Embryonic facial prominence (tissue), 1 donor: ENCODE results near the gene UQCRQ.

ENCODE experiments used
- DNase-seq: peaks from one replicate; pipeline ENCODE4 v3.0.0-alpha.2; 2016; ENCODE audit errors: extremely low spot score

Gene UQCRQ

DNA sequence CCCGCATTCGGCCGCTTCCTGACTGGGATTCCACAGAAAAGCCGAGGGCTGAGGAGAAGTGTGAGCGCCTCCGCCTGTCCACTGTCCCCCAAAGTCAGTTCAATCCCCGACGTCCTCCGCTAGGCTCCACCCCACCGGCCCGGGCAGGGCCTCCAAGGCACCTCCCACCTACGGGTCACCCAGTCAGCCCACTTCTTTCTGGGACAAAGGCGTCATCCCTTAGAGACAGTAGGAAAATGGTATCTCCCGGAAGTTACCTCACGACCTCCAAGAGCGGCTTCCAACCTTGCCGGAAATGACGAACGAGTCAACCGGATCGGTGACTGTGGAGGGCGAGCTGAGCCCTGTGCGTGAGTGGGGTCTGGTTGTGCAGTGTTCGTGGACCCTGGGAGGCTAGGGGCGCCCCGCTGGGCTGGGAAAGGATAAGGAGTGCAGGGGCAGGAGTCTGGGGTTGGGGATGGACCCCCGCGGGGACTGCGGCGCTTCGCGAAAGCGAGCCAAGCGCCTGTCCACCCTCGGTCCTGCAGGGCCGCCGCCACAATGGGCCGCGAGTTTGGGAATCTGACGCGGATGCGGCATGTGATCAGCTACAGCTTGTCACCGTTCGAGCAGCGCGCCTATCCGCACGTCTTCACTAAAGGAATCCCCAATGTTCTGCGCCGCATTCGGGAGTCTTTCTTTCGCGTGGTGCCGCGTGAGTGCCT is at the start of gene UQCRQ, which contains the start of gene GDF9:
Gene UQCRQ, plus strand, starts transcription at position 301 of the 704 bp plus-strand sequence. Its CDS starts 240 bp downstream, at position 541.
Gene GDF9, minus strand, starts transcription at position 128 of the 704 bp plus-strand sequence. CDS start 1,936 bp downstream, outside the sequence.
- DNase-seq: peak; percentile 98

DNA sequence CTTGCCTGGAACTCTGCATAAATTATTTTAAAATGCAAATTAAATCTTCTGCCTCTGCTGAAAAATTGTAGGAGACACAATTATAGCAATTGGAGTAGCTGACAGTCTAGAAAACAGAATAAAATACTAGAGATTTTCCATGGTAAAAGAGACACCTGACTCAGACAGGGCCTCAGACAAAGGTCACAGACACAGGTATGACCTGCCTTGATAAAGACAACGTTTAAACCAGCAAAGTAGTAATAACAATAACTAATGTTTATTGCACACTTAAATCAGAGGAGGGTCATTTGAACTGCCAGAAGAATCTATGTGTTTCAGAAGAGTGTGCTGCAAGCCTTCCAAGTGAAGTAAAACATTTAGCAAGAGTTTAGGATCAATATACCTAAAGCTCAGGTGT is 49.4 kb upstream of the UQCRQ start:
- DNase-seq: no peak

DNA sequence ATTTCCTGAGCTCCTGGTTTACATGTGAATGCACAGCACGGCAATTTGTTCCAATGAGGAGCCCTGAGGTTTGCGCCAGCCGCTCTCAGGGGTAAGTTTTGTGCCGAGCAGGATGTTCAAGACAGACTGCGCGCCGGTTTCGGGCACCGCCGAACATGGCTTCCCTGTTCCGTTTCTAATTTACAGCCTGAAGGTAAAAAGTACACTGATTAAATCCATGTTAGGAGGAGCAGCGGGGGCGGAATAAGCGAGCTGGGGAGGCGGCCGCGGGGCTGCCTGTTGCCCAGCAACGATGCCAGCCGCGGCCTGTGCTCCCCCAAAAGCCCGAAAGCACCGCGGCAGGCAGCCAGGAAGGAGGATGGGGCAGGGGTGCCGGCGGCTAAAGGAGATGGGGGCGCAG is 47.0 kb upstream of the UQCRQ start:
- no peak for DNase-seq

DNA sequence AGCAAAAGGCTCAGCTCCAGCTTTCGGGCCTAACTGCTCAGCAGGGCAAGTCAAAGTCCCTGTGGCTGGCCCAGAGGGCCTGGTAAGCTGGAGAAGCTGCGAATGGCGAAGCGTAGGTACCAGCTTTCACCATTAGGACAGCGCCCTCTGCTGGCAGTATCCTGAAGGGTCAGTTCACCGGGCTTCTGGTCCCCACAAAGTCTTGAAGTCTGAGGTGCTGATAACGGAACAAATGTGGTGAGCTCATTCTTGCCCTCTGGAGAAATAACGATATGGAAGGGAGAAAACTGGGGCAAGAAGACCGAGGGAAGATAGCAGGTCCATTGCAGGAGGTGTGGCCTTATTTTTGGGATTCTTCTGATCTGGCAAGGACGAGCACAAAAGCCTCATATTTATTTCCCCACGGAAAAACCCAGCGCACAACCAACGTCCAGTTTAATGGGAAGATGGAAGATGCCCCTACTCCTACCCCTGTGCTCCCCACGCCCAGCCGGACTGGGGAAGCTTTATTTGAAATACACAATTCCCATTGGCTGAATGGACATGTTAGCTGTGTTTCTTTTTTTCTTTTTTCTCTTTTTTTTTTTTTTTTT is 46.2 kb upstream of the UQCRQ start:
- DNase-seq: peak; percentile 57

DNA sequence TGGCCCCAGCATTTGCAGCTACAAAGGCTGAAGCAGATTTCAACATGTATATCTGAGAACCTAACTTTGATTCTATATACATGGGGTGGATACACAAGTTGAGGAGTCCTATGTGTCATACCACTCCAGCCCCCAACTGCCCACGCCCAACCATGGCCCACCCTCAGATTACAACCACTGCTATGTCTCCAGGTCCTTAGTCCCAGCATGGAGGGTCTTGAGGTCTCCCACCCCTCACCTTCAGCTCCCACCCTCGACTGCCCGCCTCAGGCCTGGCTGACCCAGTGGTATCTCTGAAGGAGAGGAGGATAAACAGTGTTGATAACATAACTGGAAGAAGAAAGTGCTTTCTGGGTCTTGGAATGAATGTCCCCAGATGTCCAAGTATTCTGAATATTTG is 45.1 kb upstream of the UQCRQ start:
- no peak for DNase-seq

DNA sequence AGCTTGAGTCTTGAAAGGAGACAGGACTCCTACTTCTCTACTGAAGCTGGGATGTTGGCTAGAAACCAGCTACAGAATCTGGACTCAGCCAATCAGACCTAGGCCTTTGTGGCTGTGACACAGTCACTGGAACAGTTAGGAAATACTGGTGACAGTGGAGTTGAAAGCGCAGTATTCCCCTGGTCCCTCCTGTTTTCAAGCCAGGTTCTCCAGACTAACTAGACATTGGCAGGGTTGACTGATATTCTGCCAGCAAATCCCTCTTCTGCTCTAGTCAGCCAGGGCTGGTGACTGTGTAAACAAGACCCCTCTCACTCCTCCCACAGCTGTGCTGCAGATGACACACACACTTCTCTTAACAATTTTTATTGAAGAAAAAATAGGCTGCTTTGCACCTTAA is 44.7 kb upstream of the UQCRQ start:
- DNase-seq: no peak

DNA sequence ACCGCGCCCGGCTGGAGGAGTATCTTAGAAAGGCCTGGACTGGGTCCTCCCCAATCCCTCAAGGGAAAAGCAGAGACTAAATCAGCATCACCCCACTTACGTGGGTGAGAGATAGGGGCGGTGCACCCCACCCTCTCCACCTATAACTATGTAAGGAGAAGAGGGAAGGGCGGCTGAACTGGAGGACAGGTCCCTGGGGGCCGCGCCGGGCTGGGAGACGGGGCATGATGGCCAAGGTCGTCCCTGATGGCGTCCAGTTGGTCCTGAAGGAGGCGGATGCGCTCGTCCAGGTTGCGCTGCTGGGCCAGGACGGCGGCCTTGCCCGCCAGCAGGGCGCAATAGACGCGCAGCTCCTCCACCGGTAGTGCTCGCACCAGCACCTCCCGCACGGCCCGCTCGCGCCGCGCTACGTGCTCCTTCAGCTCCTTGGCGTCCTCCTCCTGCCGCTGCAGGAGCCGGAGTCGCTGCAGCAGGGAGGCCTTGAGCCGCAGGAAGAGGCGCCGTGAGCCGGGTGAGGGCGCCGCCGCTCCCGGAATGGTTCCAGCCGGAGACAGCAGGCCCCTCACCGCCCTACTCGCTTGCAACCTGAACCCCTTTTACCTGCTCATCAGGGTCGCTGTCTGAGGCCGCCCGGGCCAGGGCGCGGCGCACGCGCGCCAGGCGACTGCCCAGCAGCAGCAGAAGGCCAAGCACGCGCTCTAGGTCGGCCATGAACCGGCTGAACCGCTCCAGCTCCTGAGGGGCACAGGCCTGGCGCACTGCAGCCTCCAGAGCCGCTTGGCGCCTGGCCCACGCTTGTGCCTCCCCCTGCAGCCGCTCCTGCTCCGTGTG is 43.6 kb upstream of the UQCRQ start:
- no peak for DNase-seq

DNA sequence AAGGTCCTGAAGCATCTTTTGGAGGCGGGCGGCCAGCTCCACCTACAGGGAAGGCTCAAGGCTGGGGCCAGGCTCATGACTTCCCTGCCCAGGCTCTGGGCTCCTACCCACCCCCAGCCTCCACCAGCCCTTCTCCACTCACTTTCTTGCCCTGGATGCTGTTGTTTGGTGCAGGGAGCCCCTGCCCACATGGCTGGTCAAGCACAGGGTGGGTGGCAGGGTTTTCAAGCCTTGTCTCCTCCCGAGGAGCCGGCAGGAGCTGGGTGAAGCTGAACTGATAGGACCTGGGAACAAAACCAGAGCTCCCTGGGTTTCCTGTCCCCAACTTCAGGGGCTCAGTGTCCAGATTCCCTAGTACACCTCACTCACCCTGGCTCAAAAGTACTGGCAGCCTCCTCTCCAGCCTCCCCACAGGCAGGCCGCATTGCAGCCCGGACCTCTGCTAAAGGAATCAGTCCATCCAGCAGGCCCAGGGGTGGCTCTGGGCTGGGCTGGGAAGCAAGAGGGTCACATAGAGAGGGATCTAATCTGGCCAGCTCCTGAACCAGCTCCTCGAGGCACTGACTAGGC is 42.9 kb upstream of the UQCRQ start:
- DNase-seq: no peak

DNA sequence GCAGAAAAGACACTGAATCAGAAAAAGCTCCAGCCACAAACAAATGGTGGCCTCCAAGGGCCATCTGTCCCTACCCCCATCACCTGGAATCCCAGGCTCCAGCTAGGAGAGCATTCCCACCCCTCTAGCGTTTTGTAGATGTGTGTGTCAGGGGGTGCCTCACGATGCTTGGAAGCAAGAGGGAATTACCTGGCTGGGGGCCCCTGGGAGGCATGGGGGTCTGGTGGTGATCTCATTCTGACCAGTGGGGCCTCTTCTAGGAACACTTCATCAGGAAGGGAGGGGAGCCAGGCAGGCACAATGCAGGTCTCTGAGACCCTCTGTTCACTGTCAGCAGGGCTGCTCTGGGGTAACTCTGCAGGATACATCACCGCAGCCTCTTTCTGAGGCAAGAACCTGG is 42.0 kb upstream of the UQCRQ start:
- no peak for DNase-seq

DNA sequence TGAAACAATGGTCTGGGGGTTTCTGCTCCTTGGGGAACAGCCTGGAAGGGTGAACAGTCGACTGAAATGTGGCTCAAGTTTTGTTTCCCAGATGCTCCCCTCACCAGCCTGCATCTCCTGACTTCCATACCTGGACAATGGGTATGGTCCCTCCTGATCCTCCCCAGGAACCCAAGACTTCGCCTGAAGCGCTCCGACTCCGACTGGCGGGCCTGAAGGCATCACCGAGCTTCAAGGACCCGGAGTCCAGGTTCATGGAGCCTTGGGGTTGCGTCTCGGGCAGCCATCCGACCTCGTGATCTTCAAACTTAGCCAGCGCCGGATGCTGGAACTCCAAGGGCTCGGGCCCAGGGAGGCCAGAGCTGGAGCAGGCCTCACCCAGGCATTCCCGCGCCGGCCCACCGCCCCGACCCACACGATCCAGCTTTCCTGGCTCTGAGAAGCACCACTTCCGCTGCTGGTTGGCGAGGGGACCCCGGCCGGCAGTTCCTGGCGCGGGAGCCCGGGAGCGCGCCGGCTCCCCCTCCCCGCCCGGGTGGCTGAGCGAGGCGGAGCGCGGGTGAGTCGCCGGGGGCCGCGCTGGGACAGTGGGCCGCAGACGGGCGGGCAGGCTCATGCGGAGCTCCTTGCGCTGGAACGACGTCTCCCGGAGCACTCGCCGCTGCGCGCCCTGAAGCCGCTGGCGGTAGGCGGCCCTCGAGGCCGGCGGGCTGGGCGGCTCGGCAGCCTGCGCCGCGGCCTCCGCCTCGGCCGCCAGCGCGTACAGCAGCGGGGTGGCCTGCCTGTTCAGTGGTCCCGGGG is 41.2 kb upstream of the UQCRQ start:
- no peak for DNase-seq

DNA sequence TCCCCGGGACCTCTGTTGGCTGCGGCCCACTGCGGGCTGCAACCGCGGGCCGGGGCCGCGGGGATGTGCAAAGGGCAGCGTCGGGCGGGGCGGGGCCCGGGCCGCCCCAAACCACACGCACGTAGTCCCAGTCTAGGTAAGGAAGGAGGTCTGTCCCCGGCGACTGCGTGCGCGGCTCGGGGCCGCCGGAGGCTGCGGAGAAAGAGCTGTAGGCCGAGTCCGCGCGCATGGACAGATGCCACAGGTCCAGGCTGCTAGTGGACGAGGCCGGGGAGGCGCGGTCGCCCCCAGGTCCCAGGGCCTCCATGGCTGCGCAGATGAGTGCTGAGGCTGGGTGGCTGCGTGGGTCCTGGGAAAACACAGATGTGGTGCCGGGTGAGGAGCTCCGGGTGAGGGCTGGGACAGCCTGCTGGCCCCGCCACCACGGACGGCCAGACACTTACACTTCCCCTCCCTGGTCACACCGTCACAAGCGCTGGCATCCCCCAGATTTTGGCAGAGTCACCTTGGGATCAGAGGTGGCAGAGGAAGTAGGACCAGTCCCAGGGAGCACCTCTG is 40.5 kb upstream of the UQCRQ start:
- DNase-seq: no peak

DNA sequence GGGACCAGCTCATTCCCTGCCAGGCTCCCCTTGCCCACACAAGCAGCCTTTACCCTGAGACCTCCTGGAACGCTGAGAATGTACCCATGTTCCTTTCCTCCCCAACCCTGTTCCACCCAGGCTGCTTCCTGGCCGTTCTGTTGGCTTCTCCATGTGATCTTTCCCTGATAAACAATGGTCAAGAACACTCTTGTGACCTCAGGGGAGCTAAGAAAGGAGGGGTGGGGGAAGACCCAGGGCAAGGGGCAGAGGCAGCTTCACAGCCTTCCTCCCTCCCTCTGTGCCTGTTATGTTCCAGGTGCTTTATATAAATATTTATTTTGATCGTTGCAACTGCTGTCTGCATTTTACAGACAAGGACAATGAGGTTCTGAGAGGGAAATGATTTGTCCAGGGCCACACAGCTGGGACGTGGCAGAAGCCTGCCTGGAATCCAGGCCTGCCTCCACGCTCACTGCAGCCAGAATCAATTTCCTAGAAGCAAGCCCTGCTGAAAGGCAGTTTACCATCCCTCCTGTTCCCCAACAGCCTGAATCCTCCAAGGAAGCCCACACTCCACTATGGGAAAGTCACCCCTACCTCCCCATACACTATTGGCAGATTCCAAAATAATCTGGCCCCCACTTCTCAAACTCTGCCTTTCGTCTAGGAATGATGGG is 39.9 kb upstream of the UQCRQ start:
- no peak for DNase-seq

DNA sequence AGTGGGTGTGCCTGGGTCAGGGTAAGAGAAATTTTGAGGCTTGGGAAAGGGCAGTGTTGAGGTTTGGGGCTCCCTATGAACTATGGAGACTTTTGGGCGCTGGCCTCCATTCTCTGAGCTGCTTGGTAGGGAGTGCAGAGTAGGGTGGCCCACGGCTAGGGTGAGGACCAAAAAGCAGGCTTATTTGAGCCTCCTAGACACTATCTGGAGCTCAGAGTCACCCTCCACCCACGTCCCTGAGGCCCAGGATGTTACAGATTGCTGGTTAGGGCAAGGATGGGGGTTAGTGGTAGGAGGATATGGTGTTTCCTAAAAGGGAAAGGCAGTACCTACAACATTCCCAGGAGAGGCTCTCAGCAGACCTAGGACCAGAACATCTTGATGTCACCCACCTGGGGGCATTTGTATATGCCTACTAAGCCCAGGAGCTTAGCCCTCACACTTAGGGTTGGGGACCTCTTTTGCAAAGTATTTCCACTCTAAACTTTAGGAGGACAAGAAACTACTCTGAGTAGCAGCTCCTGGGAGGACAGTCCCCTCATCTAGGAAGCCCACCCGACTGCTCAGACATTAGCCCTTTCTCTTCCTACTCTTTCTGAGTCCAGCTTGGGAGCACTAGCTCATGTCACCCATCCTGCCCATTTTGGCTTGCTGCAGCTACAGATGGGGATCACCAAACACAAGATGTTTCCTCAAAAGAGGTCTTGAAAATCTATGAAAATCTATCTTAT is 38.3 kb upstream of the UQCRQ start:
- DNase-seq: no peak

DNA sequence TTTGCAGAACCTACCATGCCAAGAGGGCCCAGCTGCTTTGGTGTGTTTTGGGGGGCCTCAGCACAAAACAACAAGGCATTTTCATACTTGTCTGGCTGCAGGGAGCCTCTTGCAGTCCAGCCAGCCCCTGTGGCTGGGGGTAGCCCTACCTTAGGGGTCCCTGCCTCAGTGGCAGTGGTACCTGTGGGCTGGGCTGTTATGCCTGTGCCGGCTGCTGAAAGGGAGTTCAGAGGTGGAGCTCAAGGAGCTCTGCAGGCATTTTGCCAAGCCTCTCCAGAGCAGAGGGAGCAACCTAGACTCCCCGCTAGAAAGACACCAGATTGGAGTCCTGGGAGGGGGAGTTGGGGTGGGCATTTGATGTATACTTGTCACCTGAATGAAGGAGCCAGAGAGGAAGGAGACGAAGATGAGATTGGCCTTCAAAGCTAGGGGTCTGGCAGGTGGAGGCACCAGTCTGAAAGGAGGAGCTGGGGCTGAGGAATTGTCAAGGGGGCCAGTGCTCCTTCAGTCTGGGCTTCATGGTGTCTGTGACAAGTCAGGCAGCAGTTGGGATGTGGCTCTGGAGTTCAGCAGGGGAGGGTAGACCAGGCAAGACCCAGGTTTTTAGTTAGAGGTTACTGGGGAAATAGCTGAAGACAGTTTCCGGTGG is 37.5 kb upstream of the UQCRQ start:
- no peak for DNase-seq

DNA sequence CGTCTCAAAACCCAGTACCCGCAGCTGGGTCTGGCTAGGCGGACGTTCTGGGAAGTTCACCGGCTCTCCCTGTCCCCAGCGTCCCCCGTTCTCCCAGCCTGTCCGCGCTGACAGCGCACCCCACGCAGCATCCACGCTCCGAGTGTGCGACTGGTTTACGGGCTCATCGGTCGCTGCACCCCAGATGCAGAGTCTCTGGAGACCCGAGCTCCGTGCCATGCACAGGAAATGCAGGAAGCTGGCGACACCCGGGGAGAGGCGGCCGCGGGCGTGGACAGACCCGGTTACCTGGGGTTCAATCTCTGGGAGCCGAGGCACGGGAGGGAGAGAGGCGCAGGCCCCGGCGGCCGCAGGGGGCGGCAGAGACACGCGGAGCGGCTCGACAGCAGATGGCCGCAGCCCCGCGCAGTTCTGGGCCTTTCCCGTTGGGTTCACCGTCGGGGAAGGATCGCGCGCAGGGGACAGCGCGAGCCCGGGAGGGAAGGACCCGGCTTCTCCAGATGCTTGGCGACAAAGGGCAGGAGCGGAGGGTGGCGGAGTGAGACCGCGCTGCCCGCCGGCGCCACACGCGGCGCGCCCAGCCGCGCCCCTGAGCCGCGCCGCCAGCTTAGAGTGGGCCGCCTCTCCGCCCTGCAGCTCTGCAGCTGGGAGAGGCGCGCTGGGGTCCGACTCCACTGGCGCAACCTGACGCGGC is 36.6 kb upstream of the UQCRQ start:
- no peak for DNase-seq

DNA sequence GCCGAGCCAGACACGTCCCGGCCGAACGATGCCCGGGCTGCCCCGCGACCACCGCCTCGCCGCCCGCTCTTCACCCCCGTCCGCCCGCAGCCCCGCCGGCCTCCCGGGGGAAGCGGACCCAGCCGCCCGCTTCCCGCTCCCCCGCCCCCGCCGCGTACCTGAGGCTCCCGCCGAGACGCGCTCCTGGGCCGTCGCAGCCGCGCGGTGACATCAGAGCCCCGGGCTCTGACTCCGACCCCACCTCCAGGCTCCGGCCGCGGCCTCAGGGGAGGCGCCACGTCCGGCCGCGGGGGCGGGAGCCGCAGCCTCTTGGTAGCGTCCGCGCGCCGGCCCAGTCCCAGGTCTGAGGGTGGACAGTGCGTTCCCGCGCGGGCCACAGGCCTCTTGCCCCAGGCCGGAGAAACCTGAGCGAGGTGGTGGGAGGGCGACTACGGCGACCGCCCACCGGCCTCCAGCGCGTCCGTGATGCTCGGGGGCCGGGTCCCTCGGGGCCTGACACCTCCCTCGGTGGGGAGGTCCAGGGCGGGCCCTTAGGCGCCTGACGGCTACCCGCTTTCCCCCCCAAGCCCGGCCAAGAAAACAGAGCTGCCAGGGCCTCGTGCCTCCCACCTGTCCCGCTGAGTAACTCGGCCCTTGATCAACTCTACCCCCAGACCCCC is 35.9 kb upstream of the UQCRQ start, which contains the start of gene SHROOM1:
Gene SHROOM1, minus strand, starts transcription at position 212 of the 659 bp plus-strand sequence. CDS start 4,507 bp downstream, outside the sequence.
- DNase-seq: no peak

DNA sequence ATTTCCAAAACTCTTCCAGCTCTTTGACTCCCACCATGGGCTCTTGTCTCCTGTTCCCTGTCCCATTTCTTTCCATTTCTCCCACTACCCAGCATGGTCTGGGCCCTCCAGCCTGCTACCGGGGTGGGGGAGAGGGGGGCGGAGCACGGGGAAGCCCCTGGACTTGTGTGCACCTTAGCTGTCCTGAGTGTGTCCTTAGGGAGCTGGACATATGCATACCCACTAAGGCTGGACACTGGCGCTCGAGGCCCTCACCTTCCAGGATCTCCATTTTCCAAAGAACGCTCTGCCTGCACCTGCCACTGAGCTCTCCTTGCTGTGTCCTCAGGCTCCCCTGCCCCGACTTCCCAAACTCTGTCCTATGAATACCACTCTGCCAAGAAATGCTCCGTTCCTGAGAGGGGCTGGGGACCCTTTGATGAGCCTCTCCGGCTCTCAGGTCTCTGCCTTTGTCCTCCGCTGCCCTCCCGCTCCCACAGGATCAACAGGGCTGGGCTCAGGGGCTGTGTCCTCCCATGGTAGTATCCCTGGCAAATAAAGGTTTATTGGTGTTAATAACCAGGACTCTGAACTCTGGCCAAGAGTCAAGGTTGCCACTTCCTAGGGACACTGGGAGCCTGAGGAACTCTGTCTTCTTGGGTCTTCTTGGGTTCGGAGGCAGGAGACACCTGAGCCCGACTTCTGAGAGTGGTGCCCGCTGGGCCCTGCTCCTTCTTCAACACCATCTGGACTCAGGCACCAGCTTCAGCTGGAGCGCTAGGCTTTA is 35.2 kb upstream of the UQCRQ start:
- DNase-seq: no peak
